Neuronal stem cell (in vitro differentiated cells): ENCODE results near the gene CDRT4.

Source experiments
- DNase-seq: peaks from one replicate; pipeline ENCODE4 v3.0.0-alpha.2; 2013; ENCODE audit warnings: low spot score
- H2AFZ ChIP-seq: one replicate; pipeline ENCODE4 v1.6.1; 2013; ENCODE audit warnings: mild to moderate bottlenecking, low read length, inconsistent platforms
- H2AK5ac ChIP-seq: 2 replicates; pipeline ENCODE4 v1.6.1; 2013; ENCODE audit warnings: low read depth, mild to moderate bottlenecking, inconsistent platforms, low read length, moderate library complexity, mixed read lengths
- H2BK120ac ChIP-seq: 2 replicates; pipeline ENCODE4 v1.6.1; 2013; ENCODE audit warnings: low read depth, mild to moderate bottlenecking, inconsistent platforms, low read length, moderate library complexity, mixed read lengths
- H2BK12ac ChIP-seq: one replicate; pipeline ENCODE4 v1.6.1; 2013; ENCODE audit warnings: low read length, inconsistent platforms
- H2BK15ac ChIP-seq: 2 replicates; pipeline ENCODE4 v1.6.1; 2013; ENCODE audit warnings: mild to moderate bottlenecking, low read length, inconsistent platforms, mixed read lengths
- H2BK5ac ChIP-seq: one replicate; pipeline ENCODE4 v1.6.1; 2013; ENCODE audit warnings: inconsistent platforms, mild to moderate bottlenecking, low read length, moderate library complexity
- H3K14ac ChIP-seq: one replicate; pipeline ENCODE4 v1.6.1; 2013; ENCODE audit warnings: low read length, inconsistent platforms
- H3K18ac ChIP-seq: 2 replicates; pipeline ENCODE4 v1.6.1; 2013; ENCODE audit warnings: low read length, inconsistent platforms
- H3K23ac ChIP-seq: 2 replicates; pipeline ENCODE4 v1.6.1; 2013; ENCODE audit warnings: low read depth, mild to moderate bottlenecking, mixed read lengths, low read length, inconsistent platforms; ENCODE audit not compliant: poor library complexity
- H3K27ac ChIP-seq: replicated peaks from 3 replicates; pipeline ENCODE4 v1.5.1; 2013; ENCODE audit warnings: low read length, inconsistent platforms
- H3K27me3 ChIP-seq, 3 experiments: 2 replicates each; pipeline ENCODE4 v1.6.1; 2013; ENCODE audit warnings: low read length in 3 of 3, mild to moderate bottlenecking in 2 of 3, inconsistent platforms in 1 of 3, low read depth in 1 of 3, mixed read lengths in 1 of 3, moderate library complexity in 1 of 3; ENCODE audit not compliant: control insufficient read depth in 3 of 3, insufficient read depth in 3 of 3
- H3K36me3 ChIP-seq, 2 donors: replicated peaks in 1 of 2; 2 replicates each; pipeline ENCODE4 v1.6.1; 2013; ENCODE audit warnings: low read length in 2 of 2; ENCODE audit not compliant: control insufficient read depth in 2 of 2, insufficient read depth in 2 of 2
- H3K4ac ChIP-seq: 2 replicates; pipeline ENCODE4 v1.6.1; 2013; ENCODE audit warnings: inconsistent platforms, mild to moderate bottlenecking, low read length, moderate library complexity
- H3K4me1 ChIP-seq, 2 donors: 1 replicate in 1 of 2; 2 replicates in 1 of 2; pipeline ENCODE4 v1.6.1; 2013; ENCODE audit warnings: low read length in 2 of 2, low read depth in 1 of 2; ENCODE audit not compliant: control insufficient read depth in 2 of 2, insufficient read depth in 1 of 2
- H3K4me2 ChIP-seq: one replicate; pipeline ENCODE4 v1.6.1; 2013; ENCODE audit warnings: mild to moderate bottlenecking, low read length, inconsistent platforms; ENCODE audit not compliant: insufficient read depth, poor library complexity, severe bottlenecking
- H3K4me3 ChIP-seq, 2 donors: 2 replicates each; pipeline ENCODE4 v1.5.1; 2013; ENCODE audit warnings: low read length in 2 of 2, mild to moderate bottlenecking in 2 of 2, inconsistent platforms in 1 of 2, moderate library complexity in 1 of 2
- H3K79me1 ChIP-seq: one replicate; pipeline ENCODE4 v1.6.1; 2013; ENCODE audit warnings: low read depth, mild to moderate bottlenecking, inconsistent platforms, low read length, moderate library complexity
- H3K9ac ChIP-seq: one replicate; pipeline ENCODE4 v1.6.1; 2013; ENCODE audit warnings: mild to moderate bottlenecking, low read depth, low read length, inconsistent platforms; ENCODE audit not compliant: poor library complexity
- H3K9me3 ChIP-seq, 2 donors: replicated peaks in 1 of 2; 2 replicates each; pipeline versions ENCODE3 to v1.6.1; 2013; ENCODE audit warnings: low read length in 2 of 2, mild to moderate bottlenecking in 2 of 2, inconsistent platforms in 1 of 2, low read depth in 1 of 2, mixed read lengths in 1 of 2, moderate library complexity in 1 of 2; ENCODE audit not compliant: control insufficient read depth in 2 of 2, insufficient read depth in 1 of 2
- H4K8ac ChIP-seq: one replicate; pipeline ENCODE4 v1.6.1; 2013; ENCODE audit warnings: low read depth, mild to moderate bottlenecking, inconsistent platforms, low read length, moderate library complexity
- H4K91ac ChIP-seq: one replicate; pipeline ENCODE4 v1.6.1; 2013; ENCODE audit warnings: low read length, low read depth, mild to moderate bottlenecking, inconsistent platforms; ENCODE audit not compliant: poor library complexity
- WGBS, 2 donors: extraction: QIAGEN DNeasy Blood & Tissue Kit; methylation state at CpG; one replicate each; pipeline ENCODE4 v1.1.7; 2013; ENCODE audit warnings: missing lambda C conversion rate in 2 of 2, mixed read lengths in 1 of 2; ENCODE audit not compliant: insufficient read length in 2 of 2, insufficient replicate concordance in 1 of 2; ENCODE audit errors: extremely low coverage in 2 of 2; 5-methylcytosine and 5-hydroxymethylcytosine counted together

The CDRT4 gene

DNA sequence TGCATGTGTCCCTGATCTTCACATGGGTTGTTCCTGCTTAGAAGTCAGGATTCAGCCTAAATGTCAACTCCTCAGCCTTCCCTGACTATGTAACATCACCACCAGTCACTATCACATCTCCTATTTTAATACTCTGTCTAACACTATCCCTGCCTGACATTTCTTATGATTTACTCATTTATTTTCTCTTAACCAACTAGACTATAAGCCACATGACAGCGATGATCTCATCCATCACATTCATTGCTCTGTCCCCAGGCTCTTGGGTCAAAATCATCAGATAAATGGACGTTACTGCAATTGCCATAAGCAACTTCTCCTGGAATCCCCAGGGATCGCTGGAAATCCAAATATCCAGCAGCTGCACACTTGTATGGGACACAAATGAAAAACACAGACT is 15.7 kb downstream of the CDRT4 start:
- no peak overlapping the region for H2AK5ac ChIP-seq
- H2AFZ ChIP-seq, result no peak overlapping the region
- no peak overlapping the region for H3K27ac ChIP-seq
- DNase-seq, result no peak
- H3K14ac ChIP-seq, result no peak overlapping the region
- H2BK15ac ChIP-seq, result no peak overlapping the region
- no peak overlapping the region for H4K8ac ChIP-seq
- no peak overlapping the region for H2BK12ac ChIP-seq
- WGBS, 2 donors, result no CpG with 5 or more reads among the region's 3 CpGs
- H3K9ac ChIP-seq, result no peak overlapping the region
- no peak overlapping the region for H3K23ac ChIP-seq
- peaks cover 0 to 4% of the 10 kb centered on the region in 2 donors for H3K36me3 ChIP-seq
- no peak overlapping the region for H3K4me2 ChIP-seq
- peaks cover 0 to 2% of the 10 kb centered on the region in 2 donors for H3K4me1 ChIP-seq
- peaks cover 0 to 2% of the 10 kb centered on the region in 2 donors for H3K9me3 ChIP-seq
- no peak overlapping the region for H3K4ac ChIP-seq
- H3K4me3 ChIP-seq, result no peak overlapping the region
- no peak overlapping the region for H2BK120ac ChIP-seq
- no peaks in the 10 kb centered on the region for H3K79me1 ChIP-seq
- no peak overlapping the region for H4K91ac ChIP-seq
- H3K18ac ChIP-seq, result no peak overlapping the region
- no peaks in the 10 kb centered on the region for H3K27me3 ChIP-seq
- H2BK5ac ChIP-seq, result no peak overlapping the region

- H2BK120ac ChIP-seq, result no peak overlapping the region
- H3K23ac ChIP-seq, result no peak overlapping the region
- H3K4me3 ChIP-seq, result no peak overlapping the region
- no peak overlapping the region for H2BK12ac ChIP-seq
- peaks cover 0 to 3% of the 10 kb centered on the region in 2 donors for H3K4me1 ChIP-seq
- H2BK15ac ChIP-seq, result no peak overlapping the region
- no peak for DNase-seq
- no peak overlapping the region for H2AK5ac ChIP-seq
- H3K14ac ChIP-seq, result no peak overlapping the region
- no peak overlapping the region for H3K18ac ChIP-seq
- no peaks in the 10 kb centered on the region for H3K27me3 ChIP-seq
- no peaks in the 10 kb centered on the region for H3K79me1 ChIP-seq
- peaks cover 0 to 2% of the 10 kb centered on the region in 2 donors for H3K9me3 ChIP-seq
- H4K8ac ChIP-seq, result no peak overlapping the region
- H2BK5ac ChIP-seq, result no peak overlapping the region
- H4K91ac ChIP-seq, result no peak overlapping the region
- H3K27ac ChIP-seq, result no peak overlapping the region
- peaks cover 0 to 4% of the 10 kb centered on the region in 2 donors for H3K36me3 ChIP-seq
- H2AFZ ChIP-seq, result no peak overlapping the region
- H3K9ac ChIP-seq, result no peak overlapping the region
- no peak overlapping the region for H3K4ac ChIP-seq
- no peak overlapping the region for H3K4me2 ChIP-seq
- WGBS, 2 donors, result no CpG with 5 or more reads among the region's 7 CpGs
These were observed 18.9 kb downstream of the CDRT4 start for GRCh38 chr17:15448580-15448956.

GRCh38 chr17:15447928-15448579 is 19.4 kb downstream of the CDRT4 start:
- no CpG with 5 or more reads among the region's 6 CpGs for WGBS, 2 donors
- H4K8ac ChIP-seq, result no peak overlapping the region
- no peak overlapping the region for H3K14ac ChIP-seq
- no peak overlapping the region for H3K9ac ChIP-seq
- H3K4me3 ChIP-seq, result no peak overlapping the region
- no peaks in the 10 kb centered on the region for H3K27me3 ChIP-seq
- no peak for DNase-seq
- no peak overlapping the region for H4K91ac ChIP-seq
- no peak overlapping the region for H3K23ac ChIP-seq
- H2BK120ac ChIP-seq, result no peak overlapping the region
- H3K27ac ChIP-seq, result no peak overlapping the region
- H3K79me1 ChIP-seq, result no peaks in the 10 kb centered on the region
- H2AK5ac ChIP-seq, result no peak overlapping the region
- peaks cover 0 to 2% of the 10 kb centered on the region in 2 donors for H3K9me3 ChIP-seq
- H2BK15ac ChIP-seq, result no peak overlapping the region
- H2BK12ac ChIP-seq, result no peak overlapping the region
- H2AFZ ChIP-seq, result no peak overlapping the region
- H3K4ac ChIP-seq, result no peak overlapping the region
- no peak overlapping the region for H3K18ac ChIP-seq
- H3K36me3 ChIP-seq, result peaks cover 0 to 4% of the 10 kb centered on the region in 2 donors
- H2BK5ac ChIP-seq, result no peak overlapping the region
- no peak overlapping the region for H3K4me2 ChIP-seq
- peaks cover 0 to 3% of the 10 kb centered on the region in 2 donors for H3K4me1 ChIP-seq

DNA sequence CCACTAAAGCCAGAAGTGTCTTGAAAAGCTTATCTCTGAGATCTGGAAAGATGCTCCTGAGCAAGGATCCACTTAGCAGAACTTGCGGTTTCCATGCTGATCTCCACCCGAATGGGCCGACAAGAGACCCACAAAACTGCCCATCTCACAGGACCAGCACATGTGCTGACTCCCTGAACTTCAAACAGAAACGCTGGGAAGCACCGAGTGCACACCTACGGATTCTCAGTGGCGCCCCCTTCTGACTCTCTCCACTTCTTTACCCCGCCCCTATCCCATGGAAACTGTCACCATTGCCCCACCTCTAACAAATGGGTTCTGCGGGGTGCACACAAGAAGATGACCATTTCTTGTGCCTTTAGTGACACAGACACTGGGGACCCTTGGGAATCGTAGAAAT is 21.4 kb downstream of the CDRT4 start:
- no peak overlapping the region for H2BK12ac ChIP-seq
- H2BK5ac ChIP-seq, result no peak overlapping the region
- no peak overlapping the region for H3K27ac ChIP-seq
- no peak for DNase-seq
- WGBS, 2 donors, result no CpG with 5 or more reads among the region's 10 CpGs
- no peak overlapping the region for H4K91ac ChIP-seq
- no peak overlapping the region for H3K23ac ChIP-seq
- no peak overlapping the region for H3K18ac ChIP-seq
- H3K14ac ChIP-seq, result no peak overlapping the region
- H2BK120ac ChIP-seq, result no peak overlapping the region
- peaks cover 0 to 3% of the 10 kb centered on the region in 2 donors for H3K4me1 ChIP-seq
- H3K9me3 ChIP-seq, result peaks cover 0 to 2% of the 10 kb centered on the region in 2 donors
- H3K79me1 ChIP-seq, result no peaks in the 10 kb centered on the region
- no peak overlapping the region for H3K4ac ChIP-seq
- H3K4me2 ChIP-seq, result no peak overlapping the region
- H3K4me3 ChIP-seq, result no peak overlapping the region
- no peak overlapping the region for H3K9ac ChIP-seq
- no peak overlapping the region for H2BK15ac ChIP-seq
- H3K27me3 ChIP-seq, result no peaks in the 10 kb centered on the region
- no peak overlapping the region for H2AK5ac ChIP-seq
- H3K36me3 ChIP-seq, result no peaks in the 10 kb centered on the region
- no peak overlapping the region for H4K8ac ChIP-seq
- no peak overlapping the region for H2AFZ ChIP-seq
